GM21423 (cell line): Measurements from ENCODE around the gene CLASRP.

ENCODE experiments used
- ATAC-seq: cut with Tn5 transposase; IDR thresholded peaks from one replicate; pipeline ENCODE4 v1.9.1; 2021; ENCODE audit warnings: mild to moderate bottlenecking, moderate library complexity; ENCODE audit not compliant: unreplicated experiment

The CLASRP gene

GRCh38 chr19:45058622-45059159, 19.8 kb downstream of the CLASRP start:
- no peak for ATAC-seq

DNA sequence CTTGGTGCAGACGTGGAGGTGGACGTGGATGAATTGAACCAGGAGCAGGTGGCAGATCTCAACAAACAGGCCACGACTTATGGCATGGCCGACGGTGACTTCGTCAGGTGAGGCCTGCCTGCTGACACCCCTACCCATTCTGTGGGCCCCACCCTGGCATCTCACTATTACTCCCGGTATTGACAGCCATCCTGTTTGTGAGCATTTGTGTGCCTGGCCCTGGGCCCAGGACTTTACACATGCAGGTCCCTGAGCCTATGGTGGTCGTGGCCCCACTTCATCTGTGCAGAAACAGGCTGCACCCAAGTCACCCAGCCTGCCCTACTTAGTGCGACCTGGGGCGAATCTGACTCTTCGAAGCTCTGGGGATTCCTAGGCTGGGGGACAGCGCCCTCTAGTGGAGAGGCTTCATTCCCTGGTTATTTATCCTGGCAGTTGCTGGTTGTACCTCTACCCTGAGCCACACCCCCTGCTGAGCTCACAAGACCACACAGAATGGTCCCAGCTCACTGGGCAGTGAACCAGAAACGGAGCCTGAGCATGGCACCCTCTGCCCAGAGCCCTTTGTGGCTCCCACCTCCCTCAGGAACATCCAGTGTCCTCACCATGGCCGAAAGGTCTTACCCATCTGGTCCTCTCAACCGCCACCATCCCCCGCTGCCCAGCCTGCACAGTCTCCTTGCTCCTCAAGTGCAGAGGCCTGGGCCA, 20.6 kb downstream of the CLASRP start:
- no peak for ATAC-seq

DNA sequence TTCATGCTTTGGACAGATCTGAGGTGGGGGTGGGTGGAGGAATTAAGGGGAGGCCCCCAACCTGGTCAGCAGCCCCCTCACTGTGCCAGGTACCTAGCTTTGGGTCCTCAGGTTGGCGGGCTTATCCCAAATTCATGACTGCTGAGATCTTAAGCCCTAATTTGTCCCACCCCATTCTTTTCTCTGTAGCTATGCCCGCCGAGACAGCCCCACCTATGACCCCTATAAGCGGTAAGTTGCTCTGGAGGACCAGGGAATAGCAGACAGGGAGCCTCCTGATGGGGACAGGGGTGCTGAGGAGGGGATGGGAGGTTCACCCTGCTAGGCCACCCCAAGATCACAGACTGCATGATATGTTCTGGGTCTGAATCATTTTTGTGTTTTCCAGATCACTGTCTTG, 23.1 kb downstream of the CLASRP start:
- no peak for ATAC-seq

DNA sequence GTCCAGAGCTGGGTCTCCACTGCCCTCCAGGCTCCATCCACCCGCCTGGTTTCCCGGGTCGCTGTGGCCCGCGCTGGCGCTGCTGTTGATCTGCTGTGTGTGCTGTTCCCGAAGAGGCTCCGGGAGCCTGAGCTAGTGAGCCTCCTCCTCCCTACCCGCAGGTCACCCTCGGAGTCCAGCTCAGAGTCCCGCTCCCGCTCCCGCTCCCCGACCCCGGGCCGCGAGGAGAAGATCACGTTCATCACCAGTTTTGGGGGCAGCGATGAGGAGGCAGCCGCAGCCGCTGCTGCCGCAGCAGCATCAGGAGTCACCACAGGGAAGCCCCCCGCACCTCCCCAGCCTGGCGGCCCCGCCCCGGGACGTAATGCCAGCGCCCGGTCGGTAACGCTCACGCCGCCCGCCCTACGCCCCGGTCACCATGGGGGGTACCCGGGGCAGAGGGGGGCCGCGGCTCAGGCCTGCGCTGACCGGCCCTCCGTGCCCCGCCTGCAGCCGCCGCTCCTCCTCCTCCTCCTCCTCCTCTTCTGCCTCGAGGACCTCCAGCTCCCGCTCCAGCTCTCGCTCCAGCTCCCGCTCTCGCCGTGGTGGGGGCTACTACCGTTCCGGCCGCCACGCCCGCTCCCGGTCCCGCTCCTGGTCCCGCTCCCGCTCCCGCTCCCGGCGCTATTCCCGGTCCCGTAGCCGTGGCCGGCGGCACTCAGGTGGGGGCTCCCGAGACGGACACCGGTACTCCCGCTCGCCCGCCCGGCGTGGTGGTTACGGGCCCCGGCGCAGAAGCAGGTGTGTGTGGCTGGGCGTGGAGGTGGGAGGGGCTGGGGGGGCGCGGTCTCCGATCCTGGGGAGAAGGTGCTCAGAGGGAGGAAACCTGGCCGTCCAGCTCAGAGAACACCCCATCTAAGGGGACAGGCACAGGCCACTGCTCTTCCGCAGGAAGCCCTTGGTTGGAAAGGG, 25.3 kb downstream of the CLASRP start:
- ATAC-seq, result no peak

DNA sequence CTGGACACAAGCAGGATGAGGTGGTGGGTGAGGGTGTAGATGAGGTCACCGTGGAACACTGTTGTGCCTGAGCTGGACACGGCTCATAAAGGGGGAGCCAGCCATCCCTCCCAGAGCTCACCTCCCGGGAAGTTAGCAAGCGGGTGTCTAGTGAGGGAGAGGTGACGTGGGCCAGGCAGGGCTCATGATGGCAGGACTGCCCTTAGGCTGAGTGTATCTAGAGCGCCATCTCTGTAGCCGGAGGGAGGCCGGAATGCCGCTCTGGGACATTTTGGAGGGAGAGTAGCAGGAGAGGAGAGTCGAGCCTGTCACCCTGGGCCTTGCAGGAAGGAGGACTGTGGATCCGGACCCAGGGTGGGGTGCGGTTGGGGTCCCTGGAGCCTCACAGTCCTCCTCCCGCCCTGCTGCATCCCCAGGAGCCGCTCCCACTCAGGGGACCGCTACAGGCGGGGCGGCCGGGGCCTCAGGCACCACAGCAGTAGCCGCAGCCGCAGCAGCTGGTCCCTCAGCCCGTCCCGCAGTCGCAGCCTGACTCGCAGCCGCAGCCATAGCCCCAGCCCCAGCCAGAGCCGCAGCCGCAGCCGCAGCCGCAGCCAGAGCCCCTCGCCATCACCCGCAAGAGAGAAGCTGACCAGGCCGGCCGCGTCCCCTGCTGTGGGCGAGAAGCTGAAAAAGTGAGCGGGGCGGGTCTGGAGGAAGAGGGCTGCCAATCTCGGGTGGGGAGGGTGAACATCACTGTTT, 28.2 kb downstream of the CLASRP start:
- ATAC-seq, result no peak

- no peak for ATAC-seq
Measured at GRCh38 chr19:45068041-45068440, 29.2 kb downstream of the CLASRP start.

DNA sequence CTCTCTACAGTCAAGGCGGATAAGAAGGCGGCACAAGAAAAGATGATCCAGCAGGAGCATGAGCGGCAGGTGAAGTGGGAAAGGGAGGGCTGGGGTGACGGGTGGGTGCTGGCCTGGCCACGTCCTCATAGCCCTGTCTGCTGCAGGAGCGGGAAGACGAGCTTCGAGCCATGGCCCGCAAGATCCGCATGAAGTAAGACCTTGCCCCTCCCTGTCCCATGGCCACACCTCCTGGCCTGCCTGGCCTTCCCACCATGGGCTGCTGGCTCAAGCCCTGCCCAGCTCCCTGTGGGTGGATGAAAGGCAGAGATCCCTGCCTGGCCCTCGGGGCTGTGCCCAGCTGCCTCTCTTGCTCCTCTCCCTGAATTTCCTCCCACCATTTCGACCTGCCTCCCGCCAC, 30.2 kb downstream of the CLASRP start:
- no peak for ATAC-seq

GRCh38 chr19:45070214-45070613, 31.4 kb downstream of the CLASRP start:
- no peak for ATAC-seq

GRCh38 chr19:45070861-45071544, 32.2 kb downstream of the CLASRP start:
- no peak for ATAC-seq

GRCh38 chr19:45071545-45071938, 32.7 kb downstream of the CLASRP start:
- ATAC-seq, result no peak

DNA sequence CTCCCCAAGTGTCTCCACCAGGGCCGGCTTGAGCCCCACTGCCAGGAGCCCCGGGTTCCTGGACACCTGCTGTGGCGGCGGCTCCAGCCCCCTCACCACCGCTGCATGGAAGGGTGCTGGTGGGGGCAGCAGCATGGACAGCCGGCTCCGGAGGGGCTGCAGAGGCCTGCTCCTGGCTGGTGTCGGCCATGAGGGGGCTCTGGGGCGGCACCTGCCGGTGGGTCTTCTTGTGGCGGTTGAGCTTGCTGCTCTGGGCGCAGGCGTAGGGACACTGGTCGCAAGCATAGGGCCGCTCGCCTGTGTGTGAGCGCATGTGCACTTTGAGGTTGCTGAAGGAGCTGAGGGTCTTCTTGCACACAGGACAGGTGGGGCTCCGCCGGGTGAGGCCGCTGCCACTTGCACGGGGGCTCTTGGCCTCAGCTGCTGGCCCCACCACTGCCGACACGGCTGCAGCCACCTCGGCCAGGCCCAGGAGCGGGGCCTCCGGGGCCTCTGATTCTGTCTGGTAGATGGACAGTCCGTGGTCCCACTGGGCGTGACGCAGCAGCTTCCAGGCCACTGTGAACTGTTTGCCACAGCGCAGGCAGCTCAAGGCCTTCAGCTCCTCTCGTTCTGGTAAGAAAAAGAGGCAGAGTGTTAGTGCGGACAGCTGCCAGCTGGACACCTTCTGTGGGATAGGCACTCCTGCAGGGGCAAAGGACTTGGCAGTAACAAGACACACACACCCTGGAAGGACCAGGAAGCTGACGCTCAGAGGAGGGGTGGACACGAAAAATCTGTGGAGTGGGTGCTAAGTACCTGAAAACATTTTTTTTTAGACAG, 33.3 kb downstream of the CLASRP start:
- ATAC-seq, result no peak

DNA sequence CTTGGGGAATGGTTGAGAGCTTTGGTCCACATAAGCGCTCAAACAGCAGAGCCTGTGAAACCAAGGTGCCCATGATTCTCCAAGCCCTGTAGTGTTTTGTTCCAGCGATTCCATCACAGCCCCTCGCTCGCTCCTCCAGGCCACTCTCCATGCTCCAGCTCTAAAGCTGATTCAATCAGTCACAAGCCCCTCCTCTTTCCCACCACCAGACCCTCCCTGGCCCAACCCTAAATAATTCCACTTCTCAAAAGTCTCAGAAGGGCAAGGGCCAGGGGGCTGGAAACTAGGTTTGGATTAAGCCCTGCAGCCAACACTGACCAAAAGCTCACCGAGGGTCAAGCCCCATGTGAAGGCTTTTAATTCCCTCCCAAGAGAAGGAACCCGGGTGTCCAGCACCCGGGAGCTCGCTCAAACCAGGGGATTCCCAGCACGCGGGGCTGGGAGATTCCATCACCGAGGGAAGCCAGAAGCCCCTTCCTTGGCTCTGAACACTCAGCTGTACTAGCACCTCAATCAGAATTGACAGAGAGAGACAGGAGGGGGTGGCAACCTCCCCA, 36.0 kb downstream of the CLASRP start:
- no peak for ATAC-seq

- ATAC-seq, result peak; percentile 60
Measured at GRCh38 chr19:45075301-45076028, 36.6 kb downstream of the CLASRP start.

GRCh38 chr19:45076029-45076850, 37.4 kb downstream of the CLASRP start, which contains the start of gene ZNF296:
Gene ZNF296, minus strand, starts transcription at chr19:45076478. Its CDS starts 105 bp downstream, at chr19:45076373.
- peak; percentile 36 for ATAC-seq

DNA sequence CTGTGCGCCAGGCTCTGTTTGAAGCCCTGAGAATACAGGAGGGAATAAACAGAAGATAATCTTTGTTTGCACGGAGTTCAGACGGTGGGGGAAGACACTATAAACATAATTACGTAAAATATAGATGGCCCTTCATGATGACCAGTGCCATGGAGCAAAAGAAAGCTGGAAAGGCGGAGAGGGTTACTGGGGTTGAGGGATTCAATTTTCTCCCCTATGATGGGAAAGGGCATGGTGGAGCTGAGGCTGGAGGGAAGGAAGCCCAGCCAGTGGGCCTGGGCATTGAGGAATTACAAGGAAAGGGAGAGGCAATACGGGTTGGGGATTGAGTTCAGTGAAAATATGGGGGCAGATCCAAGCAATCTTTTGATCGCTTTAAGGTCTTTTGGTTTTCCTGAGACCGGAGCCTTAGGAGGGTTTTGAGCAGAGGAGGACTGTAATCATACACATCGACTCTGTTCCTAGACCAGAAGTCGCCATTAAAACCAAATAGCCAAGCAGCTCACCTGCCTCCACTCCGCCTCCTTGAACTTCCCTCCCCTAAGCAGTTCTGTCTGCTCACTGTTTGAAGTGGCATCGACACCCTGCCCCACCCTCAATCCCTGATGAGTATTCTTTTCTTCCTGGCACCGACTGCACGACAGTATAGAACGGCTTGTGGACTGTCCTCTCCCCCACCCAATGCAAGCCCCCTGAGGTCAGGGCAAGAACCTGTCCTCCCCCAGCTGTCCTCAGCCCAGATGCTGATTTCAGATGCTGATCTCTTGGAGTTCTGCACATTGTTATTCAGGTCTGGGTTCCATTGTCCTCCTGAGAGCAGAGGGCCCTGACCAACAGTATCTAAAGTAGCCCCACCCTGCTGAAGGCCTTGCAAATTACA, 38.2 kb downstream of the CLASRP start:
- no peak for ATAC-seq

DNA sequence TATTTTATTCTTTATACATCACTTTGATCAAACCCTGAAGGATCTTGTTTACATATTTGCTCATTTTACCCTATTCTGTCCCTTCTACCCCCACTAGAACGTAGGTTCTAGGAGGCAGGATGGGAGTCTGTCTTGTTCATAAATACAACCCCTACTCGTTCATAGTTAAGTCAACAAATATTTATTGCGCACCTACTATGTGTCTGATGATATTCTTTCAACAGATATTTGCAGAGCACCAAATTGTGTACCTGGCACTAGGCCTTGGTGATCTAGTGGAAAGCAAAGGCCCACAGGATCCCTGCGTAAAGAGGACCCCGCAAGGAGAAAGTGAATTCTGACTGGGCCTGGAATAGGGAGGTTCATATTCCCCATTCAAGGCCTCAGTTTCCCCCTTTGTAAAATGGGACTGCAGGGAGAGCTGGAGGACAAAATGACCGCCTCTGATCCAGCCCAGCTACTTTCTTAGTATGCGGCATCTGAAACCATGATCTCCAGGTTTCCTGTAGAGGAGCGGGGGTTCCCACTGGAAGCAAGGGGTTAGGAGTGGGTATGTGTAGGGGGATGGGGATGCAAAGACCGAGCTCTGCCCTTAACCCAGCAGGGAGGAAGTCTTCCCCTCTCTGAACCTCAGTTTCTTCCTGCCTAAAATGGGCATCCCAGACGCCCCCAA, 39.7 kb downstream of the CLASRP start:
- no peak for ATAC-seq
